ENCODE results near the gene ITGA8.
"Not testable (repeated sequence)": the region's sequence is repeated elsewhere in the genome, so short reads cannot be mapped to it uniquely, and the experiment has no call there.

Gene ITGA8

DNA sequence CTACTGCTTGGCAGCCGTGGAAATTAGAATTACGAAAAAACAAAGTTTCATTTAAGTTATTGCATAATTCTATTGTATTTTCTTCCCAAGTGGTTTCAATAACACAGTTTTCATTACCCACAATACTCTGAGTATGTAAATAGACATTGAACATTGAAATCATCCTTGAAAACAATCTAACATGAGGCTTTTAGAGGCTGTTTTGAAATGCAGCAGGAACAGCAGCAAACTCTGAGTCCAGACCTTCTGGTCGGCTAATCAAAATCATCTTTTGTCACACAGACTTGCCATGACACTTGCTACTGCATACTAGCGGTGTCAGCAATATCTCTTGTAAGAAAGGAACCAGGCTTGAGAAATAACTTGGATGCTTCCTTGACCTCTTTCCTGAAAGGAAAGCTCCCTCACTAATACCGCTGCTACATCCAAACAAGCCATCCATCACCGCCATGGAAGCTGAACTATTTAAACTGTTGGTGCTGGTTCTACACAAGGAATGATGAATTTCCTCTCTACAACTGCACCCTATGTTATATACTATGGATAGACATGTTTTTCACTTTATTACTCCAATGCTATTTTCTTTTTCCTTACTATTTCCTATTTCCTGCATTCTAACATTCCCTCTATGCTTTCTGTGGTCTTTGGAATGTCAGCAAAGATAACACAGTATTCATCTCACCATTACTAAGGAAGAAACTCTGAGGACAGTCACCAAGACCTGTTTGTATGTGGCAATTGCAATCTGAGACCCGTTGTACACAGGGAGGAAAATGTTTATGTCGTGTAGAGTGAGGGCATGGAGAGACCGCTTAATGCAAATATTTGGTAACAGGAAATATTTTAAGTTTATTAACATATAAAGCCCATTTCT is 130.8 kb downstream of the ITGA8 start:
- TF ChIP-seq, protein P1, sequence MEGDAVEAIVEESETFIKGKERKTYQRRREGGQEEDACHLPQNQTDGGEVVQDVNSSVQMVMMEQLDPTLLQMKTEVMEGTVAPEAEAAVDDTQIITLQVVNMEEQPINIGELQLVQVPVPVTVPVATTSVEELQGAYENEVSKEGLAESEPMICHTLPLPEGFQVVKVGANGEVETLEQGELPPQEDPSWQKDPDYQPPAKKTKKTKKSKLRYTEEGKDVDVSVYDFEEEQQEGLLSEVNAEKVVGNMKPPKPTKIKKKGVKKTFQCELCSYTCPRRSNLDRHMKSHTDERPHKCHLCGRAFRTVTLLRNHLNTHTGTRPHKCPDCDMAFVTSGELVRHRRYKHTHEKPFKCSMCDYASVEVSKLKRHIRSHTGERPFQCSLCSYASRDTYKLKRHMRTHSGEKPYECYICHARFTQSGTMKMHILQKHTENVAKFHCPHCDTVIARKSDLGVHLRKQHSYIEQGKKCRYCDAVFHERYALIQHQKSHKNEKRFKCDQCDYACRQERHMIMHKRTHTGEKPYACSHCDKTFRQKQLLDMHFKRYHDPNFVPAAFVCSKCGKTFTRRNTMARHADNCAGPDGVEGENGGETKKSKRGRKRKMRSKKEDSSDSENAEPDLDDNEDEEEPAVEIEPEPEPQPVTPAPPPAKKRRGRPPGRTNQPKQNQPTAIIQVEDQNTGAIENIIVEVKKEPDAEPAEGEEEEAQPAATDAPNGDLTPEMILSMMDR (IDR thresholded peaks at IDR 0.05), result no peak
- Mint-ChIP-seq H3K36me3 (ENCODE audit: low read depth) (peaks cover 64% of the 10 kb centered on the region), H3K4me1 (peaks cover 24% of the 10 kb centered on the region), H3K9me3 (no peaks in the 10 kb centered on the region), H3K4me3 (no peak overlapping the region), H3K27ac (peak overlapping the region; percentile 80), H3K27me3 (ENCODE audit: low read depth, poor library complexity) (no peaks in the 10 kb centered on the region)
- DNase-seq, result peak; percentile 7

DNA sequence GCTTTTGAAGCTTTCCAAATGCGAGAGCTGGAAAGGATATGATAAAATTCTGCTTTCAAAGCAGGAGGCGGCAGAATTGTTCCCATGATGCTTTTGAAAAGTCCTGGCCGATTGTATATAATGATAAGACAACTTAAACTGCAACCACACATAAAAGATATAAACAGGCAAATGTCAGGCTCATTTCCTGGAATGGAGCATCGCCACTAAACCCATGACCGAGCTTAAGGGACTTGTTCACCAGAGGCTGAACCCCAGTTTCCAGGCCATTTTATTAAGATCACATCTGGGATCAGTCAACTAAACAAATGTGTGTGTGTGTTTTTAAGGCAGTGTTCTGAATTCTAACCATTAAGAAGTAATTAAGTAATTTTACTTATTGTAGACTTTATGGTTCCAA is 131.6 kb downstream of the ITGA8 start:
- H3K27me3 Mint-ChIP-seq (ENCODE audit: low read depth, poor library complexity), result peaks cover 1% of the 10 kb centered on the region
- TF ChIP-seq, protein P1 (IDR thresholded peaks at IDR 0.05), result no peak
- H3K4me3 Mint-ChIP-seq, result no peak overlapping the region
- H3K27ac Mint-ChIP-seq, result no peak overlapping the region
- no peak for DNase-seq
- peaks cover 65% of the 10 kb centered on the region for H3K36me3 Mint-ChIP-seq (ENCODE audit: low read depth)
- peaks cover 24% of the 10 kb centered on the region for H3K4me1 Mint-ChIP-seq
- H3K9me3 Mint-ChIP-seq, result peaks cover 1% of the 10 kb centered on the region

DNA sequence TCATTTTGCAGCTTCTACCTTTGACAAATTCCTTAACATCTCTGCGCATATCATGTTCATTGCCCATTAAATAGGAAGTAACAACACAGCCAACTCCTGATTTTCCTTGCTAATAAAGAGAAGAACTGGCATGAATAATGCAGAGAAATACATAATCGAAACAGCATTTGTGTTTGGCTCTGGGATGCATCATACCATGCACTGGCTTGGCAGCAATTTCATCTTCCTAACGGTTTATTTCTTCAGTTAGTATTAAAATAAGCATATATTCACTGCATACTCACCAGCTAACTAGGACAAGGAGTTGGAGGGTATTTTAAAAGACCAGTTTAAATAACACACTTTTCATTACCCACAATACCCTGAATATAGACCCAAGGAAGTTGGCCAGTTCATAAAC is 132.5 kb downstream of the ITGA8 start:
- Mint-ChIP-seq H3K4me1 (peaks cover 24% of the 10 kb centered on the region), H3K4me3 (no peak overlapping the region), H3K27me3 (ENCODE audit: low read depth, poor library complexity) (peaks cover 4% of the 10 kb centered on the region), H3K9me3 (peaks cover 9% of the 10 kb centered on the region), H3K27ac (no peak overlapping the region), H3K36me3 (ENCODE audit: low read depth) (peaks cover 65% of the 10 kb centered on the region)
- no peak for DNase-seq
- TF ChIP-seq, protein P1 (IDR thresholded peaks at IDR 0.05), result no peak

DNA sequence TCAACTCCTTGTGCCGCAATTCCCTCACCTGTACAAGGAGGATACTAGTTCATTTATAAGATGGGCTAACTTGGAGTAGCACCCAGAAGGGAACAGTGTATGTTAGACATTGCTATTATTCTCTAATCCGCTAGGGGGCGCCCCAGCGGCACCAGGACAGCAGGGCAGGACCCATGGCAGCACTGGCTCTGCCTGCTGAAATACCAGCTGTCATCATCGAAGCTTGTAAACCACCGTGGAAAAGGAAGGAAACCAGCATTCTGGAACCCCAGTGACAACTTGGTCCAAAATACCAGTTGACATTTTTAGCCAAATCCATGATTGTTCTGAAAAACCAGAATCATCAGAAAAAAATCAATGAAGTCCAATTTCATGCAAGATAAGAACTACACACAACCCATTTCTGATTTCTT is 134.4 kb downstream of the ITGA8 start:
- Mint-ChIP-seq H3K36me3 (ENCODE audit: low read depth) (peaks cover 72% of the 10 kb centered on the region), H3K4me1 (peaks cover 23% of the 10 kb centered on the region), H3K4me3 (no peak overlapping the region), H3K27me3 (ENCODE audit: low read depth, poor library complexity) (peaks cover 9% of the 10 kb centered on the region), H3K9me3 (peaks cover 28% of the 10 kb centered on the region), H3K27ac (no peak overlapping the region)
- DNase-seq, result peak; percentile 62
- TF ChIP-seq, protein P1 (IDR thresholded peaks at IDR 0.05), result peak; percentile 87

DNA sequence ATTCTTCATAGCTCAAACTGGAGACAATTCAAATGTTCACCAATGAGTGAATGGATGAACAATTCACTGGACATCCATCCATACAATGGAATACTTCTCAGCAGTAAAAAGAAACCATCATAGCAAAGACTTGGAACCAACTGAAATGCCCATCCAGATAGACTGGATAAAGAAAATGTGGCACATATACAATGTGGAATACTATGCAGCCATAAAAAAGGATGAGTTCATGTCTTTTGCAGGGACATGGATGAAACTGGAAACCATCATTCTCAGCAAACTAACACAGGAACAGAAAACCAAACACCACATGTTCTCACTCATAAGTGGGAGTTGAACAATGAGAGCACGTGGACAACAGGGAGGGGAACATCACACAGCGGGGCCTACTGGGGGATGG is 136.8 kb downstream of the ITGA8 start:
- not testable (repeated sequence) for H3K27ac Mint-ChIP-seq; H3K4me3 Mint-ChIP-seq; H3K27me3 Mint-ChIP-seq (ENCODE audit: low read depth, poor library complexity); DNase-seq; H3K4me1 Mint-ChIP-seq
- Mint-ChIP-seq H3K9me3 (peaks cover 35% of the 10 kb centered on the region), H3K36me3 (ENCODE audit: low read depth) (peaks cover 82% of the 10 kb centered on the region)

DNA sequence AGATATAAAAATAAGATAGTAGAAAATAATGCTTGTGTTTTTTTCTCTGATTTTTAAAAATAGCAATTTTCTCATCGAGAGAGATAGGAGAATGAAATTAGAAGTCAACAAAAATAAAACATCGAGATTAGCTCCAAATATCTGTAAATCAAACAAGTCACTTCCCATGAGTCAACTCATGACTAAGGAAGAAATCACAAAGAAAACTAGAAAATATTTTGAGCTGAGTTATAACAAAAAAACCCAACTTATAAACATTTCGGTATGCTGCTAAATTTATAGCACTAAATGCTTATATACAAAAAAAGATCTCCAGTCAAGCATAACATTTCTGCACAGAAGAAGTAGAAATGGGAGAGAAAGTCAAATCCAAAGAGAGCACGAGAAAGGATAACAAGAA is 140.1 kb downstream of the ITGA8 start:
- Mint-ChIP-seq H3K4me3 (no peak overlapping the region), H3K9me3 (peaks cover 35% of the 10 kb centered on the region), H3K36me3 (ENCODE audit: low read depth) (peaks cover 96% of the 10 kb centered on the region), H3K27ac (no peak overlapping the region), H3K27me3 (ENCODE audit: low read depth, poor library complexity) (peaks cover 9% of the 10 kb centered on the region), H3K4me1 (no peaks in the 10 kb centered on the region)
- no peak for DNase-seq
- TF ChIP-seq, protein P1 (IDR thresholded peaks at IDR 0.05), result no peak
